ENCODE results near the gene KAT2A.

Gene KAT2A

DNA sequence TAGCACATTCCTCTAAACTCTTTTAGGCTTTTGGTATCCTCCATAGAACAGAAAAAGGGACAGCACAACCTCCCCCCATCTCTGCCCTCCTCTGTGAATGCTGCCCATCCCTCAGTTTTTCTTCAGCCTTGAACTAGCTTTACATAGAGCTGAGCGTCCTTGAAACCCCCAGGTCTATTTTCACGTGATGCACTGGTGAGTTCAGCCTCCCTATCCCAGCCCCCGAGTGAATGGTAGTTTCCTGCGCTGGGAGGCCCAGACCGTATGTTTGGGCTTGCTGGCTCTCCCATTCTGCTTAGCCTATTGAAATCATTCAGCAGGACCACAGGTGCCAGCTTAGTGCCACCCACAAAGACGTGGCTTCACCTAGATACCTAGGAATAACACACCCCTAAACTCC lies 45.4 kb downstream of the KAT2A start:
- no peak for ATAC-seq

DNA sequence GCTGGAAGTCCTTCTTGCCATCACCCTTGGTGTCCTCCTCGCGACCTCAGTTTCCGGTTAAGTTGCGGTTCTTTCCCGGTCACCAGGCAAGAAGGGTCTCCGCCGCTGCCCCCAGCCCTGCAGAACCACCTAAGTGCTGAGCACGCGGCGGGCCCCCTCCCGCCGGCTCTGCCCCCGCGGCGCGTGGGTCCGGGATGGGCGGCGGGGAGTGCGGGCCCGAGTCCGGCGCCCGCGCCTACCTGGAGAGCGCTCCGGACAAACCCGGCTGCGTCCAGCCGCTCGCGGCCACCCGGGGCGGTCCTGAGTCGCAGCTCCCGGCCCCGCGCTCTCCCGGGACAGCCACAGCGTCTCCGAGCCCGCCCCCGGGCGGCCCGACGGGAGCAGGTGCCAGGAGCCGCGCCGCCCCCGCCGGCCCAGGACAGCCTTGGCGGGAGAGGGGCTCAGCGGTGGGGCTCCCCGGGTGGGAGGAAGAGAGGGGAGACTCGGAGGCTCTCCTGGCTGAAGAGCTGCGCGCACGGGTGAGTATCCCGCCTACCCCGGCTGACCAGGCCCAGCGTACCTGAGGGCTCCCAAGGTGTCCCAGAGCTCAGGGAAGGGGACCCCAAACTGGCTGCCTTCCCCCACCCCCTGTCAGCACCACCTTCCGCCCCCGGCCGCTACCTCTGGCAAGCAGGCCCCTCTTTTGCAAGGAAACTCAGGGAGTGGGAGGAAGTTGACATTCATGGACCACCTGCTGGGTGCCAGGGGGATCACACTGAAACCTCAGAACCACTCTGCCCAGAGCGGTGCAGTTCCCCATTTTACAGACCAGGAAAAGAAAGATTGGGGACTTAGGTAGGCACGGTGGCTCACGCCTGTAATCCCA lies 48.6 kb downstream of the KAT2A start:
- TF ChIP-seq, protein P1, sequence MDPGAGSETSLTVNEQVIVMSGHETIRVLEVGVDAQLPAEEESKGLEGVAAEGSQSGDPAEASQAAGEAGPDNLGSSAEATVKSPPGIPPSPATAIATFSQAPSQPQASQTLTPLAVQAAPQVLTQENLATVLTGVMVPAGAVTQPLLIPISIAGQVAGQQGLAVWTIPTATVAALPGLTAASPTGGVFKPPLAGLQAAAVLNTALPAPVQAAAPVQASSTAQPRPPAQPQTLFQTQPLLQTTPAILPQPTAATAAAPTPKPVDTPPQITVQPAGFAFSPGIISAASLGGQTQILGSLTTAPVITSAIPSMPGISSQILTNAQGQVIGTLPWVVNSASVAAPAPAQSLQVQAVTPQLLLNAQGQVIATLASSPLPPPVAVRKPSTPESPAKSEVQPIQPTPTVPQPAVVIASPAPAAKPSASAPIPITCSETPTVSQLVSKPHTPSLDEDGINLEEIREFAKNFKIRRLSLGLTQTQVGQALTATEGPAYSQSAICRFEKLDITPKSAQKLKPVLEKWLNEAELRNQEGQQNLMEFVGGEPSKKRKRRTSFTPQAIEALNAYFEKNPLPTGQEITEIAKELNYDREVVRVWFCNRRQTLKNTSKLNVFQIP (CRISPR knock-in tag; IDR thresholded peaks at IDR 0.05; ENCODE audit: borderline replicate concordance, low read depth) = no peak
- TF ChIP-seq, protein P2, sequence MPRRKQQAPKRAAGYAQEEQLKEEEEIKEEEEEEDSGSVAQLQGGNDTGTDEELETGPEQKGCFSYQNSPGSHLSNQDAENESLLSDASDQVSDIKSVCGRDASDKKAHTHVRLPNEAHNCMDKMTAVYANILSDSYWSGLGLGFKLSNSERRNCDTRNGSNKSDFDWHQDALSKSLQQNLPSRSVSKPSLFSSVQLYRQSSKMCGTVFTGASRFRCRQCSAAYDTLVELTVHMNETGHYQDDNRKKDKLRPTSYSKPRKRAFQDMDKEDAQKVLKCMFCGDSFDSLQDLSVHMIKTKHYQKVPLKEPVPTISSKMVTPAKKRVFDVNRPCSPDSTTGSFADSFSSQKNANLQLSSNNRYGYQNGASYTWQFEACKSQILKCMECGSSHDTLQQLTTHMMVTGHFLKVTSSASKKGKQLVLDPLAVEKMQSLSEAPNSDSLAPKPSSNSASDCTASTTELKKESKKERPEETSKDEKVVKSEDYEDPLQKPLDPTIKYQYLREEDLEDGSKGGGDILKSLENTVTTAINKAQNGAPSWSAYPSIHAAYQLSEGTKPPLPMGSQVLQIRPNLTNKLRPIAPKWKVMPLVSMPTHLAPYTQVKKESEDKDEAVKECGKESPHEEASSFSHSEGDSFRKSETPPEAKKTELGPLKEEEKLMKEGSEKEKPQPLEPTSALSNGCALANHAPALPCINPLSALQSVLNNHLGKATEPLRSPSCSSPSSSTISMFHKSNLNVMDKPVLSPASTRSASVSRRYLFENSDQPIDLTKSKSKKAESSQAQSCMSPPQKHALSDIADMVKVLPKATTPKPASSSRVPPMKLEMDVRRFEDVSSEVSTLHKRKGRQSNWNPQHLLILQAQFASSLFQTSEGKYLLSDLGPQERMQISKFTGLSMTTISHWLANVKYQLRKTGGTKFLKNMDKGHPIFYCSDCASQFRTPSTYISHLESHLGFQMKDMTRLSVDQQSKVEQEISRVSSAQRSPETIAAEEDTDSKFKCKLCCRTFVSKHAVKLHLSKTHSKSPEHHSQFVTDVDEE (CRISPR knock-in tag; IDR thresholded peaks at IDR 0.05) = no peak
- TF ChIP-seq RARB (CRISPR knock-in tag; IDR thresholded peaks at IDR 0.05) (no peak), PPARA (CRISPR knock-in tag; IDR thresholded peaks at IDR 0.05; ENCODE audit: borderline replicate concordance) (no peak), ESRRG (CRISPR knock-in tag; IDR thresholded peaks at IDR 0.05) (no peak), OSR1 (CRISPR knock-in tag; IDR thresholded peaks at IDR 0.05) (no peak)
- TF ChIP-seq, protein P3, sequence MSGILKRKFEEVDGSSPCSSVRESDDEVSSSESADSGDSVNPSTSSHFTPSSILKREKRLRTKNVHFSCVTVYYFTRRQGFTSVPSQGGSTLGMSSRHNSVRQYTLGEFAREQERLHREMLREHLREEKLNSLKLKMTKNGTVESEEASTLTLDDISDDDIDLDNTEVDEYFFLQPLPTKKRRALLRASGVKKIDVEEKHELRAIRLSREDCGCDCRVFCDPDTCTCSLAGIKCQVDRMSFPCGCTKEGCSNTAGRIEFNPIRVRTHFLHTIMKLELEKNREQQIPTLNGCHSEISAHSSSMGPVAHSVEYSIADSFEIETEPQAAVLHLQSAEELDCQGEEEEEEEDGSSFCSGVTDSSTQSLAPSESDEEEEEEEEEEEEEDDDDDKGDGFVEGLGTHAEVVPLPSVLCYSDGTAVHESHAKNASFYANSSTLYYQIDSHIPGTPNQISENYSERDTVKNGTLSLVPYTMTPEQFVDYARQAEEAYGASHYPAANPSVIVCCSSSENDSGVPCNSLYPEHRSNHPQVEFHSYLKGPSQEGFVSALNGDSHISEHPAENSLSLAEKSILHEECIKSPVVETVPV (CRISPR knock-in tag; IDR thresholded peaks at IDR 0.05) = no peak
- TF ChIP-seq, protein P4, sequence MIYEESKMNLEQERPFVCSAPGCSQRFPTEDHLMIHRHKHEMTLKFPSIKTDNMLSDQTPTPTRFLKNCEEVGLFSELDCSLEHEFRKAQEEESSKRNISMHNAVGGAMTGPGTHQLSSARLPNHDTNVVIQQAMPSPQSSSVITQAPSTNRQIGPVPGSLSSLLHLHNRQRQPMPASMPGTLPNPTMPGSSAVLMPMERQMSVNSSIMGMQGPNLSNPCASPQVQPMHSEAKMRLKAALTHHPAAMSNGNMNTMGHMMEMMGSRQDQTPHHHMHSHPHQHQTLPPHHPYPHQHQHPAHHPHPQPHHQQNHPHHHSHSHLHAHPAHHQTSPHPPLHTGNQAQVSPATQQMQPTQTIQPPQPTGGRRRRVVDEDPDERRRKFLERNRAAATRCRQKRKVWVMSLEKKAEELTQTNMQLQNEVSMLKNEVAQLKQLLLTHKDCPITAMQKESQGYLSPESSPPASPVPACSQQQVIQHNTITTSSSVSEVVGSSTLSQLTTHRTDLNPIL (CRISPR knock-in tag; IDR thresholded peaks at IDR 0.05; ENCODE audit: low read depth) = no peak
- ATAC-seq = peak; percentile 64

More for the DNA sequence above, 45.4 kb downstream of the KAT2A start:
- TF ChIP-seq ESRRG (CRISPR knock-in tag; IDR thresholded peaks at IDR 0.05) (no peak), TCF4 (CRISPR knock-in tag; IDR thresholded peaks at IDR 0.05; ENCODE audit: borderline replicate concordance) (no peak), BACH2 (CRISPR knock-in tag; IDR thresholded peaks at IDR 0.05; ENCODE audit: borderline replicate concordance) (no peak), TOX (CRISPR knock-in tag; IDR thresholded peaks at IDR 0.05; ENCODE audit: borderline replicate concordance) (no peak), ZC3H10 (CRISPR knock-in tag; IDR thresholded peaks at IDR 0.05) (no peak), CSDC2 (CRISPR knock-in tag; IDR thresholded peaks at IDR 0.05) (no peak)
- TF ChIP-seq, protein P5, sequence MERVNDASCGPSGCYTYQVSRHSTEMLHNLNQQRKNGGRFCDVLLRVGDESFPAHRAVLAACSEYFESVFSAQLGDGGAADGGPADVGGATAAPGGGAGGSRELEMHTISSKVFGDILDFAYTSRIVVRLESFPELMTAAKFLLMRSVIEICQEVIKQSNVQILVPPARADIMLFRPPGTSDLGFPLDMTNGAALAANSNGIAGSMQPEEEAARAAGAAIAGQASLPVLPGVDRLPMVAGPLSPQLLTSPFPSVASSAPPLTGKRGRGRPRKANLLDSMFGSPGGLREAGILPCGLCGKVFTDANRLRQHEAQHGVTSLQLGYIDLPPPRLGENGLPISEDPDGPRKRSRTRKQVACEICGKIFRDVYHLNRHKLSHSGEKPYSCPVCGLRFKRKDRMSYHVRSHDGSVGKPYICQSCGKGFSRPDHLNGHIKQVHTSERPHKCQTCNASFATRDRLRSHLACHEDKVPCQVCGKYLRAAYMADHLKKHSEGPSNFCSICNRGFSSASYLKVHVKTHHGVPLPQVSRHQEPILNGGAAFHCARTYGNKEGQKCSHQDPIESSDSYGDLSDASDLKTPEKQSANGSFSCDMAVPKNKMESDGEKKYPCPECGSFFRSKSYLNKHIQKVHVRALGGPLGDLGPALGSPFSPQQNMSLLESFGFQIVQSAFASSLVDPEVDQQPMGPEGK (CRISPR knock-in tag; IDR thresholded peaks at IDR 0.05; ENCODE audit: borderline replicate concordance) = no peak

DNA sequence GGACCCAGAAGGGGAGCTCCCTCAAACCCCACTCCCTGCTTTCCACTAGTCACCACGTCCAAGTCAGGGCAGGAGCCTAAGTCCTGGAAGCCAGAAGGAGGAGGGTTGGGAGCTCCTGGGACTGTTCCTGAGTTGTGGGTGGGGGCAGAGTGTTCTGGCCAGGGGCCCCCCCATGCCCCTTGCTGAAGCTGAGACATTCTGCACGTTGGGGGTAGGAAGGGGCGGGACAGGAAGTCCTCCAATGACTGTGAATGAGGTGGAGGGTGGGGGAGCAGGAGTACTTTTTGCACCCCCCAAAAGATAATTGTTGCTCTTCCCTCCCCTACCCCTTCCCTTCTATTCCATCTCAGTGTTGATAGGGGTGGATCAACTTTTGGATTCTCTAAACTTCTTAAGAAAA lies 49.4 kb downstream of the KAT2A start:
- TF ChIP-seq ARNTL (CRISPR knock-in tag; IDR thresholded peaks at IDR 0.05; ENCODE audit: borderline replicate concordance, low read depth) = no peak

DNA sequence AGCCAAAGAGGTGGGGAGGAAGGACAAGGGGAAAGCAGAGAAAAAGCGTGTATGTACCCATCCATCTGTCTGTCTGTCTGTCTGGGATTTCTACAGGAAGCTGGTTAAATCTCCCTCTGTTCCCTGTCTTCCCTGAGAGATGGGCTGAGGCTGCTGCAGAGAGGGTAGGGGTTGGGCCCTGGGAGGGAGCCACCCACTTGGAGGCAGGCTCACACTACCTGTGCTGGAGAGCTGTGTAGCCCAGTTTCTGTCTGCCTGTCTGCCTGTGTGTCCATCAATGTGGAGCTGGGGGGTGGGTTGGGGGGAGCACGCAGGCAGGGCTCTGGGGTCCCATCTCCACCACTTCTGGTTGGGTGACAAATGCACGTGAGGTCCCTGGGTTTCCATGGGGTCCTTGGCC lies 52.2 kb downstream of the KAT2A start:
- ATAC-seq = no peak
- TF ChIP-seq TOX (CRISPR knock-in tag; IDR thresholded peaks at IDR 0.05; ENCODE audit: borderline replicate concordance) (no peak), CSDC2 (CRISPR knock-in tag; IDR thresholded peaks at IDR 0.05) (no peak), SNAI2 (CRISPR knock-in tag; IDR thresholded peaks at IDR 0.05) (no peak), RARB (CRISPR knock-in tag; IDR thresholded peaks at IDR 0.05) (no peak), ESRRG (CRISPR knock-in tag; IDR thresholded peaks at IDR 0.05) (no peak), GLIS3 (CRISPR knock-in tag; IDR thresholded peaks at IDR 0.05) (no peak), OSR1 (CRISPR knock-in tag; IDR thresholded peaks at IDR 0.05) (no peak), ZFP30 (CRISPR knock-in tag; IDR thresholded peaks at IDR 0.05) (no peak)
- TF ChIP-seq, protein P5 (CRISPR knock-in tag; IDR thresholded peaks at IDR 0.05; ENCODE audit: borderline replicate concordance) = no peak
- TF ChIP-seq, protein P2 (CRISPR knock-in tag; IDR thresholded peaks at IDR 0.05) = no peak
- TF ChIP-seq, protein P4 (CRISPR knock-in tag; IDR thresholded peaks at IDR 0.05; ENCODE audit: low read depth) = no peak

More for the DNA sequence above, 49.4 kb downstream of the KAT2A start:
- ATAC-seq = no peak
